Measurements from ENCODE around the gene THUMPD3.

The THUMPD3 gene

DNA sequence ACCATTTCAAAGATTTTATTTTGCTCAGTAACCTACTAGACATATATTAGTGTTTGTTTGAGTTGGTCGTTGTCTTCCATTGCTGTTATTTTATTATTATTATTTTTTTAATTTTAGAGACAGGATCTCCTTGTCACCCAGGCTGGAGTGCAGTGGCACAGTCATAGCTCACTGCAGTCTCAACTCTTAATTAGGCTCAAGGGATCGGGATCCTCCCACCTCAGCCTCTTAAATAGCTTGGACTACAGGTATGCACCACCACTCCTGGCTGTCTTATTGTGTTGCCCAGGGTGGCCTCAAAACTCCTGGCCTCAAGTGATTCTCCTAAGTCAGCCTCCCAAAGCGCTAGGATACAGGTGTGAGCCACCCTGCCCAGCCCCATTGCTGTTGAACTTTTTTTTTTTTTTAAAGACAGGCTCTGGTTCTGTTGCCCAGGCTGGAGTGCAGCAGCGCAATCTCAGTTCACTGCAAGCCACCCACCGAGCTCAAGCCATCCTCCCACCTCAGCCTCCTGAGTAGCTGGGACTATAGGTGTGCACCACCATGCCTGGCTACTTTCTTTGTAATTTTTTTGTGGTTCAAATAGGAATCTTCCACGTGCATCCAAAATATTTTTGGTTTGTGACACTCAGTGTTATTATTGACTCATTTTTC, 52.8 kb downstream of the THUMPD3 start:
- no peak for DNase-seq
- no peaks in the 10 kb centered on the region for H3K36me3 ChIP-seq
- H3K4me1 ChIP-seq = peaks cover 0 to 92% (median 29%) of the 10 kb centered on the region in 4 donors
- no peaks in the 10 kb centered on the region for H3K27me3 ChIP-seq
- no peak overlapping the region for H3K4me3 ChIP-seq
- no peak overlapping the region for H3K27ac ChIP-seq
- no peaks in the 10 kb centered on the region for H3K9me3 ChIP-seq
- TF ChIP-seq CTCF (IDR thresholded peaks at IDR 0.05) = no peak
- intact Hi-C loops (cut with DNase I; ENCODE audit: low total_unique reads) = no loop called here

DNA sequence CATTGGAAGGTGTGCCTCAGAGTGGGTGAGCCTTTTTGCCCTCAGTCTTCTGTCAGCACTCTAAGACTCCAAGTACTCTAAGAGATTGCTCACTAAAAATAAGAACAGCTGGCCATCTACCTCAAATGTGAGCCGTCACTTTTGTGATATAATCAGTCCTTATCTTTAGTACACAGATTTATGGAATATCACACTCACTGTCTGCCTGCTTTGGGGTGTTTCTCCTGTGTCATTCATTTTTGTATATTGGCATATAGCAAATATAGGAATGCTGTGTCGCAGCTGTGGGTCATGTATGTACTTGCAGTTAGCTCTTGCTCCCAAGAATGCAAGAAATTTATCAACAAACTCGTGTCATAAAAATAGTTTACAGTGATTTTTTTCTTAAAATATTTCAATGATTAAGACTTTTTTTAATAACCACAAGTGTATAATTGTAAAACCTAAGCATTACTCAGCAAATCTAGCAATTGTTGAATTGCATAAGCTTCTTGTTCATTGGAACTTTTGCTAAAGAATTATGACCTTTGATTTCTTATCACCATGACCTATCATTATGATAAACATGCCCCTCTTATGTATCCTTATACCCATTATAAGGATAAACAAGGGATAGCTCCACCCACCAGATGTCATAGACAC, 53.4 kb downstream of the THUMPD3 start:
- H3K9me3 ChIP-seq = no peaks in the 10 kb centered on the region
- intact Hi-C loops (cut with DNase I; ENCODE audit: low total_unique reads) = no loop called here
- peaks cover 0 to 92% (median 31%) of the 10 kb centered on the region in 4 donors for H3K4me1 ChIP-seq
- TF ChIP-seq CTCF (IDR thresholded peaks at IDR 0.05) = no peak
- H3K4me3 ChIP-seq = no peak overlapping the region
- H3K27ac ChIP-seq = no peak overlapping the region
- H3K27me3 ChIP-seq = no peaks in the 10 kb centered on the region
- no peak for DNase-seq
- no peaks in the 10 kb centered on the region for H3K36me3 ChIP-seq

- Histone ChIP-seq H3K9me3 (no peaks in the 10 kb centered on the region), H3K4me1 (peaks cover 0 to 79% (median 35%) of the 10 kb centered on the region in 4 donors), H3K4me3 (no peak overlapping the region), H3K27ac (peak overlapping the region in 1 of 2 donors; percentile 5), H3K27me3 (no peaks in the 10 kb centered on the region), H3K36me3 (no peaks in the 10 kb centered on the region)
- intact Hi-C loops (cut with DNase I; ENCODE audit: low total_unique reads) = loop anchor here (10.0 kb wide), 1 partner anchor 66 kb away; no protein-coding TSS in a partner anchor
- no peak for DNase-seq
- TF ChIP-seq CTCF (IDR thresholded peaks at IDR 0.05) = no peak
These were observed 58.1 kb downstream of the THUMPD3 start for GRCh38 chr3:9420850-9421549.

DNA sequence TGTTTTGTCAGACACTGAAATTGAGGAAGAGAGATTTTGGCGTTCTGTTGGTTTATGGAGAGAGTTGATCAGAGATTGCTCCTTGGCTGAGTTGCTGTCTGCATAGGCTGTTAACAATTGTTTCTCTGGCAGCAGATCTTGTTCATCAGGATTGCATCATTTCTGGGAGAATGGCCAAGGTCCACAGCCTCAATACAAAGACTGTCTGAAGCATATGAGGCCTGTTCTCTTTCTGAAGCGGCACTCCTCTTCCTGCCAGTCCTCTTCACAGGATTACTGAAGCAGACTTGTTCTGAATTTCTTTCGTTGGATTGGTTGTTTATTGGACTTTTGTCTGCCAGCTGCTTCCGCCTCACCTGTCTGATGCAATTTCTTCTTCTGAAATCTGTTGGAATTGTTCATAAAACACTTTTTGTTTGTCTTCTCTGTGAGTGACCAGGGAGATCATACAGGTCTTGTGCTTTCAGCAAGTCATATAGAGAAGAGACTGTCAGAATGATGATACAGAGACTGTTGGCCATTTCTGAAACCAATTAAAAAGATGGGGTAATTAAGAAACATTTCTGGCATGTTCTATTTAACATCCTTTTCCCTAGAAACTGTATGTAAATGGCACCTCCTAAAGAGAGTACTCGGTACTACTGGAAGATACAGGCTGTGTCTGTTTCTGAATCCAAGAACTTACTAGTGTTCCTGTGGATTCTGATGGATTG, 60.0 kb downstream of the THUMPD3 start:
- Histone ChIP-seq H3K4me3 (no peak overlapping the region), H3K9me3 (no peaks in the 10 kb centered on the region), H3K4me1 (peaks cover 0 to 73% (median 31%) of the 10 kb centered on the region in 4 donors), H3K36me3 (peaks cover 13 to 16% (median 14%) of the 10 kb centered on the region in 3 donors), H3K27ac (peak overlapping the region; percentile 49 to 57), H3K27me3 (no peaks in the 10 kb centered on the region)
- peak; percentile 86 to 90 for DNase-seq
- intact Hi-C loops (cut with DNase I; ENCODE audit: low total_unique reads) = loop anchor here (10.0 kb wide), 1 partner anchor 68 kb away; no protein-coding TSS in a partner anchor
- peak; percentile 55 to 58 for TF ChIP-seq CTCF (IDR thresholded peaks at IDR 0.05)

DNA sequence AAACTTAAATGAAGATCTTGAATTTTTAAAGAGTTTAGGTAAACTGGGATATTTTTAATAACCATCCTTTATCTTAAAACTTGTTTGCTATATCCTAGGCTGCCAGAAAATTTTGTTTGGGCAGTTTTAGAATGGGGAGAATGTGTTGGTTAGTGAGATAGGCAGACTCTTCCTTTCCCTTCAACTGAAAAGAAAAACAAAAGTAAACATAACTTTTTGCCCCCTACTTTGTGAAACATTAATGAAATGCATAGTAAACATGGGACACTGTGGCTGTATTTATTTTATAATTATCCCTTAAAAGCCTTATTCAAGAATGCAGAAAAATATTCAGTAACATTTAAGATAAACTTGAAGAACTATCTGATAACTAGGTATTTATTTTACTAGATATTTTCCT, 65.6 kb downstream of the THUMPD3 start:
- Histone ChIP-seq H3K4me1 (peaks cover 0 to 21% (median 7%) of the 10 kb centered on the region in 4 donors), H3K27ac (no peak overlapping the region), H3K36me3 (peaks cover 63 to 67% (median 64%) of the 10 kb centered on the region in 3 donors), H3K27me3 (no peaks in the 10 kb centered on the region), H3K4me3 (no peak overlapping the region), H3K9me3 (no peaks in the 10 kb centered on the region)
- intact Hi-C loops (cut with DNase I; ENCODE audit: low total_unique reads) = loop anchor here (10.0 kb wide), 1 partner anchor 74 kb away; no protein-coding TSS in a partner anchor
- no peak for TF ChIP-seq CTCF (IDR thresholded peaks at IDR 0.05)
- no peak for DNase-seq
